Stimulated activated CD8-positive, alpha-beta memory T cell treated with anti-CD3 and anti-CD28 coated beads, Interleukin-15, amount 100 ng/mL, for 1 hour (primary cell): ENCODE results near the gene RPGRIP1.
"Not testable (repeated sequence)": the region's sequence is repeated elsewhere in the genome, so short reads cannot be mapped to it uniquely, and the experiment has no call there.

Experiments used
- DNase-seq: peaks from one replicate; pipeline ENCODE4 v3.0.0-alpha.2; 2020; ENCODE audit warnings: low read depth

RPGRIP1 gene

DNA sequence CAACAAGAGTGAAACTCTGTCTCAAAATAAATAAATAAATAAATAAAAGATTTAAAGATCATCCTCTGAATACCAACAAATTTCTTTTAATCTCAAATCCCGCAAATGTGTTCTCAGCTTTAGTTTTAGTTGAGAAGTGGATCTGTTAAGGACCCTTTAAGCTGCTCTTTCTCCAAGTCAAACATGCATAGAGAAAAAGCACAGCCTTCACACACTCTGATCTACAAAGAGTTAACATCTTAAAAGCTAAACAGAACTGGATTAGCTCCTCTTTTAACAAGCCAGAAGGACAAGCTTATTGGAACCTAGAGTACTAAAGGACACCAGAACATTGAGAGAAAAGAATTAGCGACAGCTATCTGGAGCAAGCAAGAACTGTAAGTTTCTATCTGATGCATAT lies at the start of gene RPGRIP1:
RPGRIP1 (plus strand) TSS at position 301 of the 400 bp plus-strand sequence. CDS start 7,894 bp downstream, outside the sequence.
- no peak for DNase-seq

DNA sequence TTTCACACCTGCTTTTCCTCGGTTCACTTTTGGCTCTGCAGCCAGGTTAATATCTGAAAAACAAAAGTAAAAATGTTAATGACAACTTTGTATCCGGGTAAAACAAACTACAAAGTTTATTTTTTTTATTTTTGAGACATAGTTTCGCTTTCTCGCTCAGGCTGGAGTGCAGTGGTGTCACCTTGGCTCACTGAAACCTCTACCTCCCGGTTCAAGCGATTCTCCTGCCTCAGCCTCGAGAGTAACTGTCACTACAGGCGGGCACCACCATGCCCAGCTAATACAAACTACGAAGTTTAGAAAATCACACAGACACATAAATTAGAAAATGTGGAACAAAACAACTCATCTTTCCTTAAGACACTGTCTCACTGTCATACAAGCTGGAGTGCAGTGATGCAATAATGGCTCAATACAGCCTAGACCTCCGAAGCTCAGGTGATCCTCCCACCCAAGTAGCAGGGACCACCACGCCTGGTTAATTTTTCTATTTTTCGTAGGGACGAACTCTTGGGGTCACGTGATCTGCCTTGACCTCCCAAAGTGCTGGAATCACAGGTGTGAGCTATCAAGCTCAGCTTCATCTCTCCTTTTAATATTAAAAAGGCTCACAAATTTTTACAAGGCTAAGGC lies 48.7 kb upstream of the RPGRIP1 start:
- DNase-seq = no peak

DNA sequence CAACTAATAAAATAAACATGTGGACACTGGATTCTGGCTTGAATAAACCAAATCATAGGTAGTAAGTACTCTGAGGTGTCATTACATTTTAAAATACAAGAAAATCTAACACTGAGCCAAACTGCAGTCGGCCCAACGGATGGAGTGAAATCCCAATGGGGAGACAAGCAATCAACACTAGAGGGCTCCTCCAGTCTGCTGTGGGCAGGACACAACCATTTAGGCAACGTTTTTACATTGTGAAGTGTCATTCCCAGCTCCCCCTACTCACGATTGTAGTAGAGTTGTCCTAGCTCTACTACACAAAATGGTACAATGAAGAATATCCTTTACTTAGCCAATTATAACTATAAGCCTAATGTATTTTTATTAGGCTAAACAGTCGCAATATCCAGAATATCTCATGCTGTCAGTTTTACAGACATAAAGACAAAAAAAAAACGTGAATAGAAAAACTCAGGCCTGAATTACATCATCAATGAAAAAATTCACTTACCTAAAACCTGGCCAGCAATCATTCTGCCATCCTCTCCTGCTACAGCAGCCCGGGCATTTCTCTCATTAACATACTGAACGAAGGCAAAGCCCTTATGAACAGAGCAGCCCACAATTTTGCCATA lies 46.3 kb upstream of the RPGRIP1 start:
- DNase-seq = no peak

DNA sequence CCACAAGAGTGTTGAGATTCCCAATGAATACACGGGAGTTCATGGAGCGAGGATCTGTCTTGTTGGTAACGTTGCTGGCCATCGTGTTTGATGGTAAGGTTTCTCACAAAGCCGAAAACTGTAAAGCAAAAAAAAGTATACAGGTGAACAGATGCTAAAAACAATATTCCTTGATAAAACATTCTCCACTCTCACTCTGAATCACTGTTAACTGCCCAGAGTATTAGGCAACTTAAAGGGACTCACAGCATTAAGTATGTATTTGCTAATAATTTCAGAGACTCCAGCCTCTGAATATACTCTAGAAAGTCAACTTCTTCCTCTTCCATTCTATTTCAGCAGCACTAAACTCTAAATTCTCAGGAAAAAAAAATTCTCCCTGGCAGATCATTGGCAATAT lies 45.8 kb upstream of the RPGRIP1 start:
- no peak for DNase-seq

DNA sequence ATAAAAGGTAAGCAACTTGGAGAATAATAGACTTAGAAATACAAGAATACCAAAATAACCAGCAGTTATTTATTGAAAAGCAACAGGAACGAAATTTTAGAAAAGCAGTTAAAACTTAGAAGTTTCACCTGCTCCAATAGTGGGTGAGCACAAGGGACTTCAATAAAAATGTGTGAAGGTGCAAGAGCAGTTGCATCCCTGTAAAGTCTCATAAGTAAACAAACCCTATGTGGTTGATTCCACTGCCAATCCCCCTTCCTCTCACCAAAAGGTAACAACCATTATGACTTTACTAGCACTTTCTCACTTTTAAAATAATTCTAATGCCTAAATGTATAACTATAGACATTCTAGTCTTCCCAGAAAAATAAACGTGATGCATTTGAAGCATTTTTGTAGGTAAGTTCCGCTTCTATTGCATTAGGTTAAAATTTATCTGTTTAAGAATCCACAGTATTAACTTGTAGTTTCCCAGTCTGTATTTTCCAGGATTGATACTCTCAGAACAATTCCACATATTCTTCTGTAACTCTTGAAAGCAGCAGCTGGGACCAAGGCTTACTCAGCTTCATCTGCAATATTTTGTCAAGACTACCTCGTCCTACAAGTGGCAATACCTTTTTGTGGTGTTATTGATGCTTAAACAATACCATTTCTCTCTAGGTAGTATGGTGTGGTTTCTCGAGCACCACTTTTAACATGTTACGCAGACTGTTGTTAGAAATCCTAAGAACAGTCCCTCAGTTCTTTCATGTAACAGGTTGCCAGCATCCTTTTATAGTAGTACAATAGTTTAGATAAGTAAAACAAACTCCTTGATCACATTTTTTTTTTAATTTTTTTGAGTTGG lies 42.7 kb upstream of the RPGRIP1 start:
- DNase-seq = no peak

DNA sequence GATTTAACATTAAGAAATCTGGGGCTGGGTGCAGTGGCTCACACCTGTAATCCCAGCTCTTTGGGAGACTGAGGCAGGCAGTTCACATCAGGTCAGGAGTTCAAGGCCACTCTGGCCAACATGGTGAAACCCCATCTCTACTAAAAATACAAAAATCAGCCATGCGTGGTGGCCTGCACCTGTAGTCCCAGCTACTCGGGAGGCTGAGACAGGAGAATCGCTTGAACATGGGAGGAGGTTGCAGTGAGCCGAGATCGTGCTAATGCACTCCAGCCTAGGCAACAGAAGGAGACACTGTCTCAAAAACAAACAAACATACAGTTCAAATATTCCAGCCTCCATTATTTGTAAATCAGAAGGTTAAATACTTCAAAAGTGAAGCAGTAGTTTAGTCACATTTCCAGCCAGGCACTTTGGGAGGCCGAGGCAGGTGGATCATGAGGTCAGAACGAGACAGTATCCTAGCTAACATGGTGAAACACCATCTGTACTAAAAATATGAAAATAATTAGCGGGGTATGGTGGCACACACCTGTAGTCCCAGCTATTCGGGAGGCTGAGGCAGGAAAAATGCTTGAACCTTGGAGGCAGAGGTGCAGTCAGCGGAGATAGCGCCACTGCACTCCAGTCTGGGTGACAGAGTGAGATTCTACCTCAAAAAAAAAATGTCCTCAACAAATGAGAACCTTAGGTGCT lies 40.9 kb upstream of the RPGRIP1 start:
- no peak for DNase-seq

DNA sequence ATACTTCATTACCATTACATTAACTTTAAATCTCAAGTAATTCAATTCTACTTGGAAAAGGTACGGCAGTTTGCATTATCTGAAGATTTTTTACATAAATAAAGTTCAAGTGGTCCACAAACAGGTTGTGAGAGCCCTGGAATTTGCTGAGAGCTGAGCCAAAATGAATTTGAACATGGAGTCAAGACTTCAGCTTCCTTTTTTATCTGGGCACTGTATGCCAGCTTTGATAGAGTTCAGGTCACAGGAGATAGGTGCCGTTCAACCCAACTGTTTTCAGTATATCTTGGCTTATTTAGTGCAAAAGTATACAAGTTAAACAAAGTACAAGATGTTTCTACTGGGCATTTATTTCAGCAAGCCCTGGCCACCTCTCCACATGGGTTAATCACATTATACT lies 39.5 kb upstream of the RPGRIP1 start:
- DNase-seq = no peak

DNA sequence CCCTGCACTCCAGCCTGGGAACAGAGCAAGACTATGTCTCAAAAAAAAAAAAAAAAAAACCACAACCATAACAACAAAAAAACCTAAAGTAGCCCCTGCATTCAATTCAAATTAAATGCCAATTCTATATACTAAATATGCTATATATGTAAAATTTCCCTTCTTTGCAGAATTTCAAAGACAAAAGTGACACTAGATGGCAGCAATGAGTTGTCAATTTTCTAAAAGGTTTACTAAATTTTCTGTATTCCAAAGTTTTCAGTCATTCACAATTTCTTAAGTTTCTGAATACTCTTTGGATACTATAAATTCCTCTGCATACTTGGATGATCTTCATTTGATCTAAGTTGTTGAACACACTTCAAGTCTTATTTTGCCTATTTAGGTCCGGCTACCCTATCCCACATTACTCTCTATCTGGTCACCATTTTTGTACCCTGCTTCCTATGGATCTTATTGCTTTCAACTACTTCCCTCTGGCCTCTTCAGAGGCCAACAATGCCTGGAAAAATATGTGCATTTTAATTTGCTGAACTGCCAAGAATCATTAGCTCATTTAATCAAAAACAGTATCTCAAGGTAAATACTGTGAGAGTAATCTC lies 38.6 kb upstream of the RPGRIP1 start:
- no peak for DNase-seq

DNA sequence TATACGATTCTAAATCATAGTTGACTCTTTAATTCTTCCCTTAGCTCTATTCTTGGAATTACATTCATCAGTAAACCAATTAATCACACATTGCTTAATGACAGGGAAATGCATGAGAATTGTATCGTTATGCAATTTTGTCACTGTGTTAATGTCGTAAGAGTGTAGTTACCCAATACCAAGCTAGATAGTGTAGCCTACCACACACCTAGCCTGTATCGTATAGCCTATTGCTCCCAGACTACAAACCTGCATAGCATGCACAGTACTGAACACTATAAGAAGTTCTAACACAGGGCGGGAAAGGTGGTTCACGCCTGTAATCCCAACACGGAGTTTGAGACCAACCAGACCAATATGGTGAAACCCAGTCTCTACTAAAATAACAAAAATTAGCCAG lies 35.3 kb upstream of the RPGRIP1 start:
- no peak for DNase-seq

DNA sequence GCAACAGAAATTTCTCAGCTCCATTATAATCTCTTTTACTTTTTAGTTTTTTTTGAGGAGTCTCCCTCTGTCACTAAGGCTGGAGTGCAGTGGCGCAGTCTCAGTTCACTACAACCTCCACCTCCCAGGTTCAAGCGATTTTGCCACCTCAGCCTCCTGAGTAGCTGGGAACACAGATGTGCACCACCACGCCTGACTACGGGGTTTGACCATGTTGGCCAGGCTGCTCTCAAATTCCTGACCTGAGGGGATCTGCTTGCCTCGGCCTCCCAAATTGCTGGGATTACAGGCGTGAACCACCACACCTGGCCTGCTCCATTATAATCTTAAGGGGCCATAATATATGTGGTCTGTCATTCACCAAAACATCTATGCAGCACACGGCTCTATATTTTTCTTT lies 34.1 kb upstream of the RPGRIP1 start:
- no peak for DNase-seq

DNA sequence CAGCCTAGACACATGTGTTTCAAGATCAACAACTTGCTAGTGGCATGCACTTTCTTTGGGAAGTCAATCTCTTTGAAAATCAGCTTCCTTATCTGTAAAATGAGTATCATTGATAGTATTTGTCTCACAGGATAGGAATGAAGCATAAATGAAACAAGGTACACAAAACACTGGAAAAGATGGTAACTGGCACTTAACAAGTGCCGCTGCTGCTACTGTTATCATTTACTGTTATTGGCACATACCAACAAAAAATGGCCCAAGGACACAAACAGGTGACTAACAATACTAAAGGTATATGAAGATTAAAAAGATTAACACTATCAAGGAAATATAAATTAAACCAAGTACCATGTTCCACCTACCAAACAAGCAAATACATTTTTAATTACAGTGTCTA lies 31.5 kb upstream of the RPGRIP1 start:
- DNase-seq = no peak

DNA sequence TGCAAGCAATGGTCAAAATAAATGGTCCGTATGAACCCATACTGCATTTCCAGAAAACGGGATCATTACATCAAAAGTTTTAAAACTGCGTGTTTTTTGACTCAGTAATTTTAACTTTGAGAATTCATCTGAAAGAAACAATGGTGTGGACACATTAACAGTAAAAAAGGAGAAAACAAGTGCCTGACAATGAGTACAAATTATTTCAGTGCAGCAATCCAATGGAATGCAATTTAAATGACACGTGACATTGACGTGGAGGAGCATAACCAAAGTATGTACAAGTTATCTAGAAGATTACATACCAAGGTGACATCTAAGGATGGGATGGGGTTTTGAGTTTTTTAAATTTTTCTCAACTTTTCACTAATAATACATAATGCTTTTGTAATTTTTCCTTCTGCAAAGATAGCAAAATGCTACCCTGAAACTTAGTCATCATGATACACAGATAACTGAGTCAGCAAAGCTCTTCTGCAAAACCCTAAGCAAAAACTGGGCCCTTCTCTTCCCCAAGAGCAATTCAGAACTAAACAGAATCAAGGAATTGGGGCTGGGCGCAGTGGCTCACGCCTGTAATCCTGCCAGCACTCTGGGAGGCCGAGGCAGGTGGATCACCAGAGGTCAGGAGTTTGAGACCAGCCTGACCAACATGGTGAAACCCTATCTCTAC lies 31.0 kb upstream of the RPGRIP1 start:
- DNase-seq = no peak

DNA sequence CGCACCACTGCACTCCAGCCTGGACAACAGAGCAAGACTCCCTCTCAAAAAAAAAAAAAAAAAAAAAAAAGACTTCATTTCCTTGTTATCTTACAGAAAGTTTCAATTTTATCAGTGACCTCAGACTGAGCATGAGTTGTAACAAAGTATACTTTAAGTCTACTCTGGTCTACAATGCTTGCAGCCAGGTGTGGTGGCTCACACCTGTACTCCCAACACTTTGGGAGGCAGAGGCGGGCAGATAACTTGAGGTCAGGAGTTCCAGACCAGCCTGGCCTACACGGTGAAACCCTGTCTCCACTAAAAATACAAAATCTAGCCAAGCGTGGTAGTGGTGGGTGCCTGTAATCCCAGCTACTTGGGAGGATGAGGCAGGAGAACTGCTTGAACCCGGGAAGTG lies 28.7 kb upstream of the RPGRIP1 start:
- no peak for DNase-seq

DNA sequence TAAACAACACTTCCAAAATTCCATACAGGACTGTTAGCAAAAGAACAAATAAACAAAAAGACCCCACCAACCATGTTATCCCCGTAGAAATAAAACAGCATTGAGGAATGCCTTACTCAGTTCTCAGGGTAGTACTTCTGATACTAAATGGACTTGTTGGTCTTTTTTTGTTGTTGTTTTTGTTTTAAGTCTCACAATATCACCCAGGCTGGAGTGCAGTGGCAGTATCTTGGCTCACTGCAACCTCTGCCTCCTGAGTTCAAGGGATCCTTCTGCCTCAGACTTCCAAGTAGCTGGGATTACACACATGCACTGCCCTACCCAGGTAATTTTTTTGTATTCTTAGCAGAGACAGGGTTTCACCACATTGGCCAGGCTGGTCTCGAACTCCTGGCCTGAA lies 27.7 kb upstream of the RPGRIP1 start:
- DNase-seq = no peak

DNA sequence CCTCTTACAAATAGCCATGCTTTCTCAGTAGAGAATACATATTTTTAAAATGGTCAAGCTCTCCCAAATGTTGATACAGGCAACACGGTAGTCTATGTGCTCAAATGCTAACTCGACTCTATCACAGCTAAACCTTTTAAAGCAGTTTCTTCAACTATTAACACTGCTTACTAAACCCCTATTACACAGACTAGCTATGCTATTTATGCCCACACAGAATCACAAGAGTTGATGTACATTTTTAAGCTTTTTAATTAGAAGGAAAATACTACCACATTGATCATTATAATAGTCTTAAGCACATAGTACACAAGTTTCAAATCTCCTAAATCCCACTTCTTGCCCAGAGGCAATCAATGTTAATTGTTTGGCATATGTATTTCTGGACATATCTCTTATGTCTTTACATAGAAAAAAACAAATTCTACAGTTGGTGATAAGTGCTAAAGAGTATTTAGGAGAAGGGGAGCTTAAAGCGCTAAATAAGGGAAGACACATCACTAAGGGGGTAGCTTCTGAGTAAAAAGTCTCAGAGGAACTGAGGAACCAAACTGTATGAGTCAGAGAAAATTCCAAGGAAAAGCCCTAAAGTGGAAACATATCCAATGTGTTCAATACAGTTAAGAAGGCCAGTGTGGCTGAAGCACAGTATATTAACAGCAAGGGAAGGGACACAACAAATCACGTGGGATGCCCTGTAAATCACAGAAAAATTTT lies 24.3 kb upstream of the RPGRIP1 start:
- no peak for DNase-seq

DNA sequence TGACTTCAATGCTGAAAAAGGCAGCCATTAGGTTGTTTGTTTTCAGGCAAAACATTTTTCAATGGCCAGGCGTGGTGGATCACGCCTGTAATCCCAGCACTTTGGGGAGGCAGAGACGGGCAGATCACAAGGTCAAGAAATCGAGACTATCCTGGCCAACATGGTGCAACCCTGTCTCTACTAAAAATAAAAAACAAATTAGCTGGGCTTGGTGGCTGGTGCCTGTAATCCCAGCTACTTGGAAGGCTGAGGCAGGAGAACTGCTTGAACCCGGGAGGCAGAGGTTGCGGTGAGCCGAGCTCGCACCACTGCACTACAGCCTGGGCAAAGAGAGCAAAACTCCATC lies 23.8 kb upstream of the RPGRIP1 start:
- not testable (repeated sequence) for DNase-seq

DNA sequence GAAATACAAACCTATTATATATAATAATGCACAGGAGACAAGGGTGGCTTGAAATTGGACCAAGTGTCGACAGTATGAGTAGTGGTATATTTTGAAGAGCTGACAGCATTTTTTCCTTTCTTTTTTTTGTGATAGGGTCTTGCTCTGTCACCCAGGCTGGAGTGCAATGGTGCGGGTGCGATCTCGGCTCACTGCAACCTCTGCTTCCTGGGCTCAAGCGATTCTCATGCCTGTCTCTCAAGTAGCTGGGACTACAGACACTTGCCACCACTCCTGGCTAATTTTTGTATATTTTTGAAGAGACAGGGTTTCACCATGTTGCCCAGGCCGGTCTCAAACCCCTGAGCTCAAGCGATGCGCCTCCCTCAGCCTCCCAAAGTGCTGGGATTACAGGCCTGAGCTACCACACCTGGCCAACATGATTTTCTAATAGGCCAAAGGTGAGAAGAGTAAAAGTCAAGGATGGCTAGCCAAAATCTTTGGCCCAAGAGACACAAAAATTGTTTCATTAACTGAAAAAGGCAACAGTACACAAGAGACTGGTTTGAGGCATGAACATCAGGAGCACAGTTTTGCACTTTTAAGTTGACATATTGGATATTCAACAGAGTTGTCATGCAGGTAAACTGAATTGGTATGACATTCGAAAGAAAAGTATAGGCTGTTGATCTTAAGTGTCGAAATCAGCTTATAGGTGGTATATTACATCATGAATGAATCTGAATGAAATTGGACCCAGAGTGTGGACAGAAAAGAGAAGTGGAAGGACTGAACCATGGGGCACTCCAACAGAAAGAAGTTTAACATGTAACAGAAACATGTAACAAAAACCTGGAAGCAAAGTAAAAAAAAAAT lies 23.1 kb upstream of the RPGRIP1 start:
- DNase-seq = no peak

DNA sequence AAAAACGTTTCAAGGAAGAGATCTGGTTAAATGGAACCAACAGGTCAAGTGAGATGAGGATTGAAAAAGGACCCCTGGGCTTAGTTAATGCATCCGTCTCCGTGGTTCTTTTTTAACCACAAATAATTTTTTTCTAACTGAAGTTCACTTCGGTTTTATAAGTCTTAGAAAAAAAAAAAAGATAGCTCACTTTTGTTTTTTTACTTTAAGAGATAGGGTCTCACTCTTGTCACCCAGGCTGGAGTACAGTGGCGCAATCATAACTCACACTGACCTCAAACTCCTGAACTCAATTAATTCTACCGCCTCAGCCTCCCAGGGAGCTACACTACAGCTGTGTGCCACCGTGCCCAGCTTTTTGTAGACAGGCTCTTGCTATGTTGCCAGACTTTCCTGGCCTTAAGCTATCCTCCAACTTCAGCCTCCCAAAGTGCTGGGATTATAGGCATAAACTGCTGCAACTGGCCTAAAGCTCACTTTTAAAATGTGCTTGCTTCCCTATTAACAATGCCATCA lies 22.4 kb upstream of the RPGRIP1 start:
- DNase-seq = no peak

DNA sequence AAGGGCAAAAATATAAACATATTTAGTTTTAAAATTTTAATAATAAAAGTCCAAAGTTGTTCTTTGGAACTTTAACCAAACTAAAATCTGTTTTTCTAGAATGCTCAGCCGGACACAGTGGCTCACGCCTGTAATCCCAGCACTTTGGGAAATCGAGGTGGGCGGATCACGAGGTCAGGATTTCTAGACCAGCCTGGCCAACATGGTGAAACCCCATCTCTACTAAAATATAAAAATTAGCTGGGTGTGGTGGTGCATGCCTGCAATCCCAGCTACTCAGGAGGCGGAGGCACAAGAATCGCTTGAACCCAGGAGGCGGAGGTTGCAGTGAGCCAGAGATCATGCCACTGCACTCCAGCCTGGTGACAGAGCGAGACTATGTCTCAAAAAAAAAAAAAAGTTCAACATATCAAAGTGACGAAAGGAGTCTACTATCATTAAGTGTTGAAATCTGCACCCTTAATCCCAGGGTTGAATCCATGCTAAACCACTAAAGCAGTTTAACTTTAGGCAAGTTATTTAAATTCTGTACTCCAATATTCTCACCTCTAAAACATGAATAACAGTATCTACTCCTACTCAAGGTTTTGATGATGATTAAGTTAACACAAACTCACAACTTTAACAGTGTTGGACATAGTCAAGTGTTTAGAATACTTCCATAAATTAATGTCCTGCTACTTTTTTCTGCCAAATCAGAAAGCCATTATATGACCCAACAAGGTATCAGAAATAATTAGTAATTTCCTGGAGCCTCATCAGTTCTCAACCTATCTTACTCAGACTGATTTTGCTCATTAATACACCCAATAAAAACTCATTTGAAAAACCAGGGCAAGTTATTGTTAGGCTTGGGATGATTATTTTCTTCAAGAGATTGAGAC lies 21.6 kb upstream of the RPGRIP1 start:
- no peak for DNase-seq
